Jurkat, Clone E6-1 (cell line): Measurements from ENCODE around the gene OVOL3.

Experiments
- DNase-seq: peaks from one replicate; pipeline ENCODE4 v3.0.0-alpha.2; 2011; ENCODE audit warnings: low read depth, low spot score
- H3K4me3 ChIP-seq: 2 replicates; pipeline ENCODE4 v1.5.1; 2011; ENCODE audit warnings: mild to moderate bottlenecking, low read length, control low read depth, moderate library complexity

Gene OVOL3

DNA sequence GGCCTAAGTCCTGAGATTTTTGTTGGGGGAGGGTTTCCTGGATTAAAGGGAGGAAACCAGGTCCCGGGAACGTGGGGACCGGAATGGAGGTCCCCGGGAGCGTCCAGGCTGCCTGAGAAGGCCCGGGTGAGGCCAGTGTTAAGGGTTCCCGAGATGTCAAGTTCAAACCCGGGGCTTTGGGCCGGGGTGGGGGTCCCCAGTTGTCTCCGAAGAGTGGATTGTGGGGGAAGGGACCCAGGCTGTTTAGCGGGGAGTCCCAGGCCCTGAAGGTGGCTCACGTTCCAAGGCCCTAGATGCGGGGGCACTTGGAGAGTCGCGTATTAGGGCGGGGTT is 41.0 kb downstream of the OVOL3 start:
- no peak for DNase-seq
- no peak overlapping the region for H3K4me3 ChIP-seq

GRCh38 chr19:36152352-36153091 is 41.6 kb downstream of the OVOL3 start, which contains the start of gene COX7A1:
COX7A1 (minus strand) TSS chr19:36152447; CDS start chr19:36152407, 40 bp downstream.
- no peak for DNase-seq

GRCh38 chr19:36153126-36153525 is 42.2 kb downstream of the OVOL3 start:
- H3K4me3 ChIP-seq = no peak overlapping the region
- DNase-seq = no peak

More at GRCh38 chr19:36152352-36153091, 41.6 kb downstream of the OVOL3 start, which contains the start of gene COX7A1:
- H3K4me3 ChIP-seq = no peak within 1 kb of the TSS

DNA sequence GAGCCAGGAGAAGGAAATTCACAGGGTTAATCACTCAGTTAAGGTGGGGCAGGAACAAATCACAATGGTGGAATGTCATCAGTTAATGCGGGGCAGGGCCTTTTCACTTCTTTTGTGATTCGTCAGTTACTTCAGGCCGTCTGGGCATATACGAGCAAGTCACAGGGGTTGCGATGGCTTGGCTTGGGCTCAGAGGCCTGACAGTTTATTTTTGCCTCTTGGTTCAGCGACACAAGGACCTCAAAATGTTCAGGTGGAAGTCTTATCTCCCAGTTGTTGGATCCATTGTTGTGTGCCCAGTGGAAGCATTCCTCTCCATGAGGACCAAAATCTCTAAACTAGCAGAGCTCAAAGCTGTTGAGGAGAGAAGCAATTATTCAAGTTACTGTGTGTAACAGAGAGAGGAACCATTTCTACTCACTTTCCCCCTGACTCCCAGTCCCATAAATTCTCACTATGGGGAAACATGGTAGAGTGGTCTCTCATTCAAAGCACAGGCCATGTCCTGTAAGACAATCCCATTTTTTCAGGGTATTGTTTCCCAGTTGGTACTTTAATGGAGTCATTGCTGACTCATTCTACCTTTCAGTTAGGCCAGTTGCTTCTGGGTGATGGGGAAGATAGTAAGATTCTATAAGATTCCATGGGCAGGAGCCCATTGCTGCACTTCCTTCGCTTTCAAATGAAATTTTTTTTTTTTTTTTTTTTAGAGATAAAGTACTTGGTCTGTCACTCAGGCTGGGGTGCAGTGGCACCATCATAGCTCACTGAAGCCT is 50.1 kb downstream of the OVOL3 start:
- no peak overlapping the region for H3K4me3 ChIP-seq
- no peak for DNase-seq
